HG02852 (cell line): ENCODE data around the gene ACTL6B.
A peak's percentile ranks its signal among the peaks of the same experiment; 100 is the strongest.

ENCODE experiments used
- ATAC-seq: cut with Tn5 transposase; IDR thresholded peaks from one replicate; pipeline ENCODE4 v1.9.1; 2021; ENCODE audit warnings: mild to moderate bottlenecking, moderate library complexity; ENCODE audit not compliant: unreplicated experiment

Gene ACTL6B

DNA sequence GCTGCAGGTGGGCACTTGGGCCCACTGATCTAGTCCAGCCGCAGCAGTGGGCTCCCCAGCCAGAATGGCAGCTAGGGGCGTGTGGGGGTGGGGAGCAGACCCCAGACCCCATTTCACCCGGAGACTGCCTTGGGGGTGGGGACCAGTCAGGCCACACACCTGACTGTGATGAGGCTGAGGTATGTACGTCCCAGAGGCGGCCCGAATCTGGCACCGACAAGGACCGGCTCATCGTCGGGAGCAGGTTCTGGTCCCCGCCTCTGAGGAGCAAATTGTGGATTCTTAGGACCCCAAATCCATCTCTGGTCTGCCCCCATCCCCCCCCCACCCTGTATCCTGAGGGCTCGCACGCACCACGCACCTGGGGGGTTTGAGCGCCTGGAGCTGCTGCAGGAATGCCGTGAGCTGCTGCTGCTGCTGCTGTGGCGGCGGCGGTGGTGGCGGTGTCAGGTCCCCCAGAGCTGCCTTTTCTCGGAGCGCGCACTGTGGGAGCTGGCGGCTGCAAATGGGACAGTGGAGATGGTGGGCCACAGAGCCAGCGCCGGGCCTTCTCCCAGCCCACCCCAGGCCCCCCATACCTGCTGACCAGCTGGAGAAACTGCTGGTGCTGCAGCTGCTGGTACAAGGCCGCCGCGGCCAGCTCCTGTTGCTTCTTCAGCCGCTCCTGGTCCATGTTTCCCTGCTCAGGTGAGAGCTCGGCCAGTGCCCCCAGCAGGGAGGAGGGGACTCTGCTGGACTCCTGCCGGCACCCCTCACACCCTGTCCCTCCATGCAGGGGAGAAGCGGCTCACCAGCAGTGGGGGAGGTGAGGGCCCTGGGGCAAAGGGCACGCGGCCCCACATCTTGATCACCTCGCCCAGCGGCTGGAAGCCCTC, 27.6 kb upstream of the ACTL6B start:
- no peak for ATAC-seq

GRCh38 chr7:100682991-100683658, 26.9 kb upstream of the ACTL6B start:
- no peak for ATAC-seq

GRCh38 chr7:100682228-100682741, 26.0 kb upstream of the ACTL6B start:
- no peak for ATAC-seq

DNA sequence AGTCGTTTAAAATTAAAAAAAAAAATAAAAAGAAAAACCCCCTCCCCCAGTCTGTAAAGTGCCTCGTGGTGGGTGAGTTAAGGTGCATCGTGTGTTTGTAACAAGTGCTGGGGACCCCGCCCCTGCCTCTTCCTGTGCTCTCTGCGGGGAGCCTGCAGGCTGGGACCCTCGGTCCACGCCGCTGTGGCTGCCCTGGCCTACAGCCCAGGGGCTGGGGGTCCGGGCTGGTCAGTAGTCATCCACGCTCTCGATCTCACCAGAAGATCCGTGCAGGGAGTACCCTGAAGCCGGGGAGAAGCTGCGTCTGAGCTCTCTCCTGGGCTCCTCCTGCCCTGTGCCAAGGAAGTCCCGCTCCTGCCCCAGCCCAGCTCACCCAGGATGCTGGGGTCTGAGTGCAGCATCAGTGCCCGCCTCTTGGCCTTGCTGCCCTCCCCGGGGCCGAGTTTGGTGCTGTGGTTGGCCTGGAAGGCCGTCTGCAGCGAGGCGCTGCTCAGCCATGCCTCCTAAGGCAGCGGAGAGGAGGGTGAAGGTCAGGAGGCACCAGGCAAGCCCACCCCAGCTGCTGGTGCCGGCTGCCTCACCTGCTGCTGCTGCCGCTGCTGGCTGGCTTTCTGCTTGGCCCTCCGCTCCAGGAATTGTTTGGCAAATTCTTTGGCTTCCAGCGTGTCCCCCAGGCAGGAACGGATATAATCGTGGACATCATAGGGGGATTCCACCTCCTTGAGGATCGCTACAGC, 25.4 kb upstream of the ACTL6B start:
- ATAC-seq, result no peak

GRCh38 chr7:100680576-100681271, 24.5 kb upstream of the ACTL6B start:
- no peak for ATAC-seq

GRCh38 chr7:100679927-100680575, 23.8 kb upstream of the ACTL6B start:
- no peak for ATAC-seq

DNA sequence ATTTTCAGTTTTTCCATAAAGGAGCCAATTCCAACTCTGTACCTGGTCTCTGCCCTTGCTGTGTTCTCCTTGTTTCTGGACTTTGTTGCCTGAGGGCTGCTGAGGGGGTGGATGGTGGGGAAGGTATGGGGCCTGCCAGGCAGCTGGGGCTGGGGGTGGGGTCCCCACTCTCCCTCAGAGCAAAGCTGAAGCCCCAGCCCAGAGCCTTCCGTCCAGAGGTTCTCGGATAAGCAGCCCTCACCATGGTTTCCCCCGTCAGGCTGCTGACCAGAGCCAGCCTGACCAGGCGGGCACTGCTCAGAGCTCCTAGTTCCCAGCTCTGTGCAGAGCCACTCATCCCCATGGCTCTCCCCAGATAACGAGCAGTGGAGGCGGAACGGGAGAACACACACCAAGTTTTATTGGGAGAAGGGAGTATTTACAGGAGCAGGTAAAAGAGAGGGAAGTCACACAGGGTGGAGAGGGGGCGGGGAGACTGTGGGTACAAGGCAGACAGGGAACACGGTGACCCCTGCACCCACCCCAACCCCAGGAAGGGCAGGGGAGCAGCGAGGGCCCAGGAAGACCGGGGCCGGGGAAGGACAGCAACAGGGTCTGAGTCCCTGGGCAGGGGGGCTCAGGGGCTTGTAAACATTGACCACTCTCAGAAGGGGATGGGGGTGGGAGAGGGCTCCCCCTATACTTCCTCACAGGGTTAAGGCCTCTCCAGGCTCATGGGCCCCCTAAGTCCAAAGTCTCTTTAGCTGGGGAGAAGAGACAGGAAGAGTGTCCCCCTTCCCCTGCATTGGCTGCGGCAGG, 23.1 kb upstream of the ACTL6B start:
- ATAC-seq, result no peak

DNA sequence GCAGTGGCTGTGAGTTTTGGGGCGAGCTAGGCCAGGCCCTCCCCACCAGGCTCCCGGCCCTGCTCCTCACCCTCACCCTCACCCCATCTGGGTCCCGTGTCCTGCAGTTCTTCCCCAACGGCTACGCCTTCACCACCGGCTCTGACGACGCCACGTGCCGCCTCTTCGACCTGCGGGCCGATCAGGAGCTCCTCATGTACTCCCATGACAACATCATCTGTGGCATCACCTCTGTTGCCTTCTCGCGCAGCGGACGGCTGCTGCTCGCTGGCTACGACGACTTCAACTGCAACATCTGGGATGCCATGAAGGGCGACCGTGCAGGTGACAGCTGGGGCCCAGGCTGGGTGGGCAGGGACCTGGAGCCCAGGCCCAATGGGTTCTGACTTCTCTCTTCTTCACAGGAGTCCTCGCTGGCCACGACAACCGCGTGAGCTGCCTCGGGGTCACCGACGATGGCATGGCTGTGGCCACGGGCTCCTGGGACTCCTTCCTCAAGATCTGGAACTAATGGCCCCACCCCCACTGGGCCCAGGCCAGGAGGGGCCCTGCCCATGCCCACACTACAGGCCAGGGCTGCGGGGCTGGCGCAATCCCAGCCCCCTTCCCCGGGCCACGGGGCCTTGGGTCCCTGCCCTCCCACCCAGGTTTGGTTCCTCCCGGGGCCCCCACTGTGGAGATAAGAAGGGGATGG, 22.2 kb upstream of the ACTL6B start:
- no peak for ATAC-seq

- ATAC-seq, result no peak
These were observed 21.3 kb upstream of the ACTL6B start for GRCh38 chr7:100677308-100678267.

DNA sequence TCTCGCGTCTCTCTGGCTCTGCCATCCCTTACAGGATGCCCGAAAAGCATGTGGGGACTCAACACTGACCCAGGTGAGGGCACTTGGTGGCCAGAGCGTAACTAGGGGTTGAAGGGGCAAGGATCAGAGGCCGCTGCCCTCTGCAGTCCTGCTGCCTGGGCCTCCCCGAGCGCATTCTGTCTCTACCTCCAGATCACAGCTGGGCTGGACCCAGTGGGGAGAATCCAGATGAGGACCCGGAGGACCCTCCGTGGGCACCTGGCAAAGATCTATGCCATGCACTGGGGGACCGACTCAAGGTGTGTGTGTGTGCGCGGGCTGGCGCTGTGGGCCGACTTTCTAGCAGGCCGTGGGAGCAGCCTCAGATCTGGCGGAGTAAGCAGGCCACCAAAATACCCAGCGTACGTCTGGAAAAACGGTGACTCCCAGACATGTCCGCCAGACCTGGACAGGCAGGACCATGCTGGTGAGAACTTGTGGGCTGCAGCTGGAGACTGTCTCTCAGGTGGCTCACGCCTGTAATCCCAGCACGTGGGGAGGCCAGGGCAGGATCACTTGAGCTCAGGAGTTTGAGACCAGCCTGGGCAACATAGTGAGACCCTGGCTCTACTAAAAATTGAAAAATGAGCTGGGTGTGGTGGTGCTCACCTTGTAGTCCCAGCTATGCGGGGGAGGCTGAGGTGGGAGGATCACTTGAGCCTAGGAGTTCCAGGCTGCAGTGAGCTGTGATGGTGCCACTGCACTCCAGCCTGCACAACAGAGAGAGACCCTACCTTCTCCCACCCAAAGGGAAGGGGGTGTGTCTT, 20.5 kb upstream of the ACTL6B start:
- no peak for ATAC-seq

DNA sequence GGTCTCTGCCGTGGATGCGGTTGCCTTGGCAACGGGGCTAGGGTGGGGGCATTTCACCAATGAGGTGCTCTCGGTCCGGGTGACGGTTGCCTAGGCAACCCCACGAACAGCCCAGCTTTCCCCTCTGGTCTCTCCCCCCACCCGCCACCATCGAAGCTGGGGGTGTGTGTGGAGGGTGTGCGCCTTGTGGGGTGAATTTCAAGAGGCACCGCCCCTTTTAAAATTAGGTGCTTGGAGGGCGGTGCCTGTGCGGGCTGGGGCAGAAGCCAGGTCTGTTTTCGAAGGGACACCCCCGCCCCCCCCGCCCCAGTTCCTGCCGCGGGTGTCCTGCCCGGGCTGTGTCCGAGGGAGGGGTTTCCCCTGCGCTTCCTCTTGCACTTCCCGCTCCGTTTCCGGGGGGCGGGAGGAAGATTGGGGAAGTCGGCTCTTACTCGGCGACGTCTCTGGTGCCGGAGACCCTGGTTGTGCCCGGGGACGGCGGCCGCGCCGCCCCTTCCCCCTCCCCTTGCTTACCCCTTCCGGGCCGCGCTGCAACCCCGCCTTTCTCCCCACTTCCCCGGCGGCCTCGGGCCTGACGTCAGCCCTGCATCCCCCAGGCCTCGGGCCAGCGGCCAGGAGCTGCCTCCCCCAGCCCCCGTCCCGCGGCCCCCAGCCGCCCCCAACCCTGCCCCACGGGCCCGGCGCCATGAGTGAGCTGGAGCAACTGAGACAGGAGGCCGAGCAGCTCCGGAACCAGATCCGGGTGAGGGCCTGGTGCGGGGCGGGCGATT, 19.5 kb upstream of the ACTL6B start:
- ATAC-seq, result peak; percentile 30

DNA sequence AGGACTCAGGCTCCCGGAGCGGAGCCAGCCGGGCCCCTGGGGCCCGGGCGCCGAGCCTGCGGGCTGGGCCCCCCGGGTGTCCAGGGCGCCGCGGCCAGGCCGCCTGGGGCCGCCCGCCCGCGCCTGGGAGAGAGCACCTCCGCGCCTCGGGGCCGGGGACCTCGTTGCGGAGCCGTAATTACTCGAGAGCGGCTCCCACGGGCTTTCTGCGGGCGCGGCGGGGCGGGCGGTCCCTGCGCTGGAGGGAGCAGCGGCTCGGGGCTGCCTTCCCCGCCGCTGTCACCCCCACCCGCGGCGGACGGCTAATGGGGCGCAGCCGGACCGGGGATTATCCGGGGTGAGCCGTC, 18.8 kb upstream of the ACTL6B start:
- ATAC-seq, result no peak

DNA sequence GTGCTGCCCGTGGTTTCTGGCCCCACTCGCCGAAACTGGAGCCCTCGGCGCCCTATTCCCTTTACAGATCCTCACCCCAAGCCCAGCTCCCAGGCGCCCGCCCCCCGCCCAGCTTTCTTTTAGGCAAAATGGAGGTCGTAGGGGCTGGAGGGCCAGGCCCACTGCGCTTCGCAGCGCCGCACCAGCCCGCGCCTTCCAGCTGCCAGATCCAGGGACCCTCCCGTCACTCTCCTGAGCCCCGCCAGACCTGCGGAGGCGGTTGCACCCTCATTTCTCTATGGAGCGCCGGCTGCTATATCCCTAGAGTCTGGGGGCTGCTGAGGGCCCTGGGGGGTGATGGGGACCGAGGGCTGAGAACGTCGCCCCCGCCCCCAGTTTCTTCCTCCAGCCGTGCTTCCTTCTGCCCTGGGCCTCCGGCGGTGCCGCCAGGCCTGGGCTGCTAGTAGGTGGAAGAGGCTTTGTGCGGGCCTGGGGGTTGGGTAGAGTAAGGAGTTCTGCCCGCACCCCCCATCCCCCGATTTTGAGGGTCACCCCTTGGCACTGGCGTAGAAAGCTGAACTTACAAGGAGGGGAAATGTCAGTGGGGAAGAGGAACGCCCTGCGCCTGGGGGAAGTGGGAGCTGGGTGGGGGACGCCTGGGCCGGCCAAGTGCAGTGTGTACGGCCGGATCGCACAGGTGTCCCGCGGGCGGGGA, 18.3 kb upstream of the ACTL6B start:
- no peak for ATAC-seq

DNA sequence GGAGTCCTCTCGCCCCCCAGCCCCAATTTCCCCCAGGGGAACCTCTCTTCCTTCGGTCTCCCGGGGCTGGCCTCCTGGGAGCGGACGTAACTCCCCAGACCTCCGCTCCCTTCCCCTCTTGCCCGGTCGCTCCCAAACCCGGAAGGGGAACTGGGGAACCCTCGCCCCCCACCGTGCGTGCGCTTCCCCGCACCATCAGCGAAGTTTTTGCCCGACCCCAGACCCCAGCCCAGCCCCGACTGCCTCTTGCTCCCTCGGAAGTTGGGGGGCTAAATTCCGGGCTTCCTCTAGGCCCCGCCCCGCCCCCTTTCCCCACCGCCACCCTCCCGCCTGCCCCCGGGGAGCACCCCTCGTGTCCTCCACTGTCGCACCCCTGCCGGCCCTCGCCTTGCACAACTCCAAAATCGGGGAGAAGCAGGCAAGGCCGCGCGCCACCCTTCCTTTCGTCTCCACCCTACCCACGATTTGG, 17.7 kb upstream of the ACTL6B start:
- ATAC-seq, result peak; percentile 8

- ATAC-seq, result peak; percentile 62
These were observed 17.2 kb upstream of the ACTL6B start, which contains the start of gene GNB2 for GRCh38 chr7:100673302-100673941. Gene GNB2 (plus strand): TSS chr7:100673740. CDS start chr7:100676266, 2,526 bp downstream.
